HG02798 (cell line): ENCODE data around the gene AHRR.

Experiments
- ATAC-seq: cut with Tn5 transposase; IDR thresholded peaks from one replicate; pipeline ENCODE4 v1.9.1; 2021; ENCODE audit warnings: mild to moderate bottlenecking; ENCODE audit not compliant: unreplicated experiment, poor library complexity

Gene AHRR

DNA sequence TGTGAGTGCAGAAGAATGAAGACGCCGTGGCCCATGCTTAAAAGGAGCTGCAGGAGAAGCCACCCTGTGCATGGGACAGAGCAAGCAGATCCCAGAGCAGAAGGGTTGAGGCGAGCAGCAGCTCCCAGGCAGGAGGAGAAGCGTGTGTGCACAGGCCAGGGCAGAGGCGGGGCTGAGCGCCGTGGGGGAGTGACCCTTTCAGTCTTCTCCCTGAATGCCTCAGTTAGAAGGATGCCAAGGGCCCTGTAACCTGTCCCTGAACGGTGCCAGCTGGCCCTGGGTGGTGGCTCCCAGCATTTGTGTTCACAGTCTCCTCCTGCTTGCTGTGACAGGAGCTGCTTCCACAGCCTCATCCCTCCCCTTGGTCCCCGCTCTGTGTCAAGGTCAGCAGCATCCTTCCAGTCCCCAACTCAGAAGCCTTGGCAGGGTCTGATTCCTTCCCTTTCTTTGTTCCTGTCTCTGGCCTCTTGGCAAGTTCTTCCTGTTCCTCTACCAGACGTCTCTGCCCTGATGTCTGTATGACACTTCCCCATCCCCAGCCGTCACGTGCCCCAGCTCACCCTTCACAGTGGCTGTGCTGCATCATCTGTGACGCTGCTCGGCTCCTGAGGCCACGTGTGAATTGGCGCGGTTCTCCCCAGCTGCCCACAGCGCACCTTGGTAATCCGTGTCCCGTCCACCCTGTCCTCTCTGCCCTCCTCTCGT is 126.7 kb downstream of the AHRR start:
- ATAC-seq: no peak

GRCh38 chr5:448766-449090 is 127.2 kb downstream of the AHRR start:
- no peak for ATAC-seq

DNA sequence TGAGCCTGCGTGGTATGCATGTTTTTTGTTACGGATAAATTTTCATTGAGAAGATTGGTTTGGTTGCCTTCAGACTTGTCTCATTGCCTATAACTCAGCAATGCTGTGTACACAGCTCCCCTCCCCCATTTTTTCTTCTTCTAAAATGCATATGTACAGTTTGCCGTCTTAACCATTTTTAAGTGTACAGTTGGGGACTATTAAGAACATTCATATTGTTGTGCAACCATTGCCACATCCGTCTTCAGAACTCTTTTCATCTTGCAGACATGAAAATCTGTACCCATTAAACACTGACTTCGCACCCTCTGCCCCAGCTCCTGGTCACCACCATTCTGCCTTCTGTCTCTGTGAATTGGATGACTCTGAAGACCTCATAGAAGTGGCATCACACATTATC is 127.6 kb downstream of the AHRR start:
- no peak for ATAC-seq

- no peak for ATAC-seq
Observed at GRCh38 chr5:451587-452458, 130.3 kb downstream of the AHRR start.

GRCh38 chr5:452978-453710 is 131.6 kb downstream of the AHRR start:
- ATAC-seq: no peak

GRCh38 chr5:453725-454481 is 132.4 kb downstream of the AHRR start:
- ATAC-seq: no peak

DNA sequence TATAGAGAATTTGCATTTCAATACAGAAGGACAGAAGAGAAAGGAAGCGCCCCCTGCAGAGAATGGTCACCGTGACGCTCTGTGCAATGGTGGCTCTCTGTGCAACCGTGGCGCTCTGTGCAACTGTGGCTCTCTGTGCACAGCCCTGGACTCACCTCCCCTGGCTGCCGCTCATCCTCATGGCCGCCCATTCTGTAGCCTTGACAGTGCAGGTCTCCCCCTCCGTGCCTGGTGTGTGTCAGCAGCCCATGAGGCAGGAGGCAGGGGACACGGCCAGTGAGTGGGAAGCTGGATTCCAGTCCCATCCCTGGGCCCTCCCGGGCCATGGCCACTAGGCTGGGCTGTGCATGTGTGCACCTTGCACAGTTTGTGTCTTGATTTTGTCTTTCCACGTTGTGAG is 133.4 kb downstream of the AHRR start:
- ATAC-seq: no peak

GRCh38 chr5:455806-456205 is 134.3 kb downstream of the AHRR start:
- ATAC-seq: no peak

DNA sequence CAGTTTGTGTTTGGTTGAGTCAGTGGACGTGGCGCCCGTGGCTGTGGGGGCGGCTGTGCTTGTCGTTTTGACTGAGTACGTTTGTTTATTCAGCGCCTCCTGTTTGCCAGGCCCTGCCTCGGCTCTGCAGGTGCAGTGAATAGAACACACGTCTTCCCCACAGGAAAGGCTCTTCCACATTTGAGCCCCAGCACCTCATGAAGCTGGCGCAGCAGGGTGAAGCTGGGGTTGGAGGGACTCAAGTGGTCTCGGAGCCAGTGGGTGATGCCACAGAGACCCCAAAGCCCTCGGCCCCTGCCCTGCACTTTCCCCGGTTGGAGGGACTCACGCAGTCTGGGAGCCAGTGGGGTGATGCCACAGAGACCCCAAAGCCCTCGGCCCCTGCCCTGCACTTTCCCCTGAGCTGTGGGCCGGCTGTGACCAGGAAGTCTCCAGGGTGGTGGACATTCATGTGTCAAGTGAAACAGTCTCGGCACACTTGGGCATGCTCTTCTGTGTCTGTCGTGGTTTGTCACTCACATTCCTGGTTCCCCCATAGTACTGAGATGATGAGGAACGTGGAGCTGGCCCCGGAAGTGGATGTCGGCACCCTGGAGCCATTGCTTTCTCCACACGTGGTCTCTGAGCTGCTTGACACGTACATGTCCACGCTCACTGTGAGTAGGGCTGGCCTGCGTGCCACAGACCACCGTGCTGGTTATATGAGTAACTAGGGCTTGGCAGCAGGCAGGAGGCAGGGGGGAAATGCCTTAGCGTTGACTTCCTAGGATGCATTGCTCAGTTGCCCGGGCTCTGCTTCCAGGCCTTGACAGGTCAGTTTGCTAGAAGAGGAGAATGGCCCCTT is 135.1 kb downstream of the AHRR start:
- no peak for ATAC-seq

GRCh38 chr5:457195-457961 is 135.9 kb downstream of the AHRR start:
- ATAC-seq: no peak

- peak; percentile 57 for ATAC-seq
Observed at GRCh38 chr5:458547-459353, 137.2 kb downstream of the AHRR start.

DNA sequence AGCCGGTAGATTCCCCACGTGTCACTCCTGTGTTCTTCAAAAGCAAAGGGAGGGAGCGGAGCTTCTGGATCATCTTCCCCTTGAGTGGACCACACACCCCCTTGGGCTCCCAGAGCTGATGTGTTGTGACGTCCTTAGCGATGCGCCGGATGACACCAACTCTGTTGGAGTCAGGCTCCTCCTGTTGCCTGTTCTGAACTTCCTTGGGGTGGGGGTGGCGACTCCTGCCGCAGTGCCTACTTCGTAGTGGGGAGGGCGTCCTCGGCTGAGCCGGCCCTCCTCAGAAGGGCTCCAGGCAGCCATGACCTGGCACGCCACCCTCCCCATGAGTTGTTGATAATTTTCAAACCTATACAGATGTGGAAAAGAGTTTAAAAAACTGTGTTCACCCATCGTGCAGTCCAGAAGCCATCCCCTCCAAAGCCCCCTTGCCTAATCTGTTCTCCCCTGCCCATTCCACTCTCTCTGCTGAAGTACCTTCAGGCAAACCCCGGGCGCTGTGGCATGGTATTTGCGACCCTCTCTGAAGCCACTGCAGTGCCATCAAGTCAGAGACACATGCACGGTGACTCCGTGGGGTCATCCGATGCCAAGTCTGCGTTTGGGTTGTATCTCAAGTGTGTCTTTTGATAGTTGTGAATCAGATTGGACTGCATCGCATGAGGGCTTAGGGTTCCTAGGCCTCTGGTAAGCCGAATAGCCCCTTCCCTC is 138.2 kb downstream of the AHRR start:
- no peak for ATAC-seq

- ATAC-seq: no peak
Observed at GRCh38 chr5:460273-460625, 138.7 kb downstream of the AHRR start.

DNA sequence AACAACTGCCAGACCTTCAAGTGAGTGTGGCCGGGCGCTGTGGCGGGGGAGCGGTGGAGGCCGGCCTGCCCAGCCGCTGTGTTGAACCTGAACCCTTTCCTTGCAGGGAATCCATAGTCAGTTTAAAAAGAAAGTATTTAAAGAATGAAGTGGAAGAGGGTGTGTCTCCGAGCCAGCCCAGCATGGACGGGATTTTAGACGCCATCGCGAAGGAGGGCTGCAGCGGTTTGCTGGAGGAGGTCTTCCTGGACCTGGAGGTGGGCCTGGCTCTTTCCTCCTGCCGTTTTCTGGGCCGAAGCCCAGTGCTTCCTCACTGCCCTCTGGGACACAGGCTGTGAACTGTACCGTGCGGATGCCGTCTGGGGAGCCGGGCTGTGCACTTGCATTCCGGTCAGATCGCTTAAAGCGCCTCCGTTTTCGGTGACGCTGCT is 140.6 kb downstream of the AHRR start:
- no peak for ATAC-seq

GRCh38 chr5:463301-463700 is 141.8 kb downstream of the AHRR start:
- ATAC-seq: no peak

- ATAC-seq: no peak
Observed at GRCh38 chr5:463952-464351, 142.4 kb downstream of the AHRR start.

GRCh38 chr5:464446-464842 is 142.9 kb downstream of the AHRR start:
- no peak for ATAC-seq
